Naive thymus-derived CD8-positive, alpha-beta T cell (primary cell): ENCODE measurements around the gene NCOR2. TPM values are rescaled to one million over a fixed set of nuclear protein-coding genes. Genes with fewer than 3 reads are reported as not detected.

ENCODE experiments used
- ATAC-seq, 2 donors: fragments of 150-1000 bp; cut with Tn5 transposase in 1 of 2; sonication (Bioruptor Pico), chemical (Tn5 transposase) in 1 of 2; 1 replicate in 1 of 2; 2 replicates in 1 of 2; pipeline ENCODE4 v1.10.0; 2021; ENCODE audit warnings: mild to moderate bottlenecking in 2 of 2, moderate library complexity in 2 of 2
- POLR2A ChIA-PET: fragments of 350-600 bp; sonication (Branson Sonifier 250); formaldehyde crosslinking; loops from one replicate; lab custom pipeline; 2021; ENCODE audit warnings: antibody characterized with exemption; lab: Charles Lee
- DNase-seq, 10 donors: peaks; one replicate each; pipeline versions ENCODE4 v3.0.0 to v3.0.0-alpha.2; 2020 to 2022
- H3K27ac Mint-ChIP-seq, 10 donors: one replicate each; pipeline ENCODE4 v1.8.0; 2020 to 2022; ENCODE audit warnings: mild to moderate bottlenecking in 10 of 10, mixed read lengths in 10 of 10, moderate library complexity in 4 of 10, inconsistent platforms in 1 of 10
- H3K27me3 Mint-ChIP-seq, 5 donors: one replicate each; pipeline ENCODE4 v1.8.0; 2021 to 2022; ENCODE audit warnings: mixed read lengths in 5 of 5
- H3K36me3 Mint-ChIP-seq, 3 donors: one replicate each; pipeline ENCODE4 v1.8.0; 2020 to 2022; ENCODE audit warnings: mixed read lengths in 3 of 3, mild to moderate bottlenecking in 2 of 3, inconsistent platforms in 1 of 3
- H3K4me1 Mint-ChIP-seq, 4 donors: one replicate each; pipeline ENCODE4 v1.8.0; 2021 to 2022; ENCODE audit warnings: mixed read lengths in 4 of 4
- H3K4me3 Mint-ChIP-seq, 10 donors: one replicate each; pipeline ENCODE4 v1.8.0; 2020 to 2022; ENCODE audit warnings: mild to moderate bottlenecking in 10 of 10, mixed read lengths in 10 of 10, moderate library complexity in 6 of 10, inconsistent platforms in 1 of 10
- H3K9me3 Mint-ChIP-seq, 9 donors: one replicate each; pipeline ENCODE4 v1.8.0; 2020 to 2022; ENCODE audit warnings: mixed read lengths in 9 of 9, mild to moderate bottlenecking in 3 of 9, inconsistent platforms in 1 of 9, moderate library complexity in 1 of 9
- polyA plus RNA-seq, 3 donors: library from polyadenylated mRNA; unstranded; fragments of 300-500 nt; fragmentation: Illumina TruSeq; gene quantifications; one replicate each; pipeline ENCODE4 v1.2.3, GENCODE V29; 2021
- total RNA-seq, 8 experiments: library from RNA in 2 of 8; stranded (reverse) in 2 of 8; gene quantifications; one replicate each; pipeline ENCODE4 v1.2.3 and lab custom pipeline; 2021 to 2026

Gene NCOR2
- total and polyA plus RNA-seq, 5 experiments from 2014 or later: 2.3 to 86.7 (median 18.7) TPM

DNA sequence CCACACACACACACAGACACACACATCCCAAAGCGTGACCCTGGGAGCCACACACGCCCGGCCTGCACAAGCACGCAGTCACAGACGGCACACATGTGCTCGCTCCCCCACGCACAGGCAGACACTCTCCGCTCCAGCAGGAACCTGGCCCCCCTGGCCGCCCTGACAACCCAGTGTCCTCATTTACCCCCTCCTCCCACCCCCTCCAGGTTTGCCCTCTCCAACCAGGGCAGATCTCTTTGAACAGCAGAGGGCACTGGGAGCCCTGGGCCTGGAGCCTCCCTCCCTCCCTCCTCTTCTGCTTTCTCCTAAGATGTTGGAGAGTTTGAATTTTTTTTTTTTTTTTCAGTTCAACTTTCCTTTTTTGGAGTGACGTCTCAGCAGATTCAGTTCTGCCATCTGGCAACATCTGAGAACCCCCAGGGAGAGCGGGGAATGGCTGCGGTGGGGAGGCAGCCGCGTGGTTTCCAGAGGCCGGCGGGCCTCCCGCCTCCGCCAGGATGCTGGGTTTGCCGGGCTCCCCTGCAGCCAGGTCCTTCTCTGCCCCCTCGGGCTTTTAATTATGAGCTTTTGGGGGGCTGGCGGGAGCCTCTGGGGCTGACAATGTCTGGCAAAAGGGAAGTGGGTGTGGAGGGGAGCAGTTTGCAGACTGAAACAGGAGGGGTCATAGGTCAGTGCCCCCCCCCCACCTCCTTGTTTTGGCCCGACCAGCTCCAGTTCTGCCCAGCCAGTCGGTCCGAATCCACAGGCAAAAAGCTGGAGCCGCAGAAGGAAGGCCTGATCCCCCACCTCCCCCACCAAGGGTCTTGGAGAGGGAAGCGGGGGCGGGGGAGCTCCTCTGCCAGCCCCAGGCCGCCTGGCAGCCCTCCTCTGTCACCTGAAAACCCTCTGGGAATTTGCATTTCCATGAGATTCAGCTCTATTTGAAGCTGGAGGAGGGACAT lies 1.3 kb upstream of the NCOR2 start:
- H3K4me1 Mint-ChIP-seq: peaks cover 8 to 41% (median 26%) of the 10 kb centered on the region in 4 donors

DNA sequence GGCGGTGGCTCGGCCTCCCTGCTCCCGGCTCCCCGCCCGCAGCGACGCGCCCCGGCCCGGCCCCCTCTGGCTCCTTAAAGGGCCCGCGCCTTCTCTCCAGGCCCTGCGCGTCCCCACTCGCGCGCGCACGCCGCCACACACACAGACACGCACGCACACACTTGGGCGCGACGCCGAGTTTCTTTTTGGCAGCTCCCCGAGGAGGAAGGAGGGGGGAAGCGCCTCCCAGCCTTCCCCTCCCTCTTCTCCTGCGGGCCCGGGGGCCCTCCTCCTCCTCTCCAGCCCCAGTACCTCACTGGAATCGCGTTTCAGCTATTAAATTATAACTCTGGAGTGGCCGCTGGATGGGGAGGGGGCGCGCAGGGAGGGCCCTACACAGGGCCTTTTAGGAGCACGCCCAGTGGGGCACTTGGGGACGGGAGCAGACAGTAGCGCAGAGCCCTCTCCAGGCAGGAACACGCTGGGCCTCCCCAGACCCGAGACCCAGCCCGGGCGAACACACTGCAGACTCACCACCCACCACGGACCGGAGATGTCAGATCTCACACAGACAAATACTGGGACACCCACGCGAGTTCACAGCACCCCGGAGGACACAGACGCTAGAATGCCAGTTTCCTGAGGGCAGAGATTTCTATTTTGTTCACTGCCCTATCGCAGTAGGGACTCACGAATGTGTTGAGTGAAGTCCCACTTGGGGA lies 411 bp upstream of the NCOR2 start:
- POLR2A ChIA-PET: interaction anchor here (0.6 to 1.2 kb wide), 3 partner anchors 13 to 70 kb away, joined by 3 to 7 read pairs (median 3); no protein-coding TSS in a partner anchor
- H3K4me3 Mint-ChIP-seq: peak overlapping the region; percentile 78 to 93 (median 87)
- peaks cover 5 to 44% (median 34%) of the 10 kb centered on the region in 4 donors for H3K4me1 Mint-ChIP-seq
- DNase-seq: peak; percentile 68 to 90 (median 72)
- peak overlapping the region; percentile 13 to 88 (median 80) for H3K27ac Mint-ChIP-seq
- ATAC-seq: peak; percentile 65 to 69
- H3K9me3 Mint-ChIP-seq: no peaks in the 10 kb centered on the region
- no peaks in the 10 kb centered on the region for H3K36me3 Mint-ChIP-seq
- H3K27me3 Mint-ChIP-seq: no peaks in the 10 kb centered on the region

More for the DNA sequence above, 1.3 kb upstream of the NCOR2 start:
- H3K27ac Mint-ChIP-seq: peak overlapping the region in 4 of 10 donors; percentile 60 to 87 (median 74)
- peak overlapping the region; percentile 78 to 93 (median 87) for H3K4me3 Mint-ChIP-seq
- ATAC-seq (no peak), DNase-seq (peak in 3 of 10 donors; percentile 17 to 40 (median 21))
- no peaks in the 10 kb centered on the region for H3K36me3 Mint-ChIP-seq
- POLR2A ChIA-PET: interaction anchor here (1.2 kb wide), 2 partner anchors 35 to 40 kb away, joined by 3 to 7 read pairs; no protein-coding TSS in a partner anchor
- no peaks in the 10 kb centered on the region for H3K9me3 Mint-ChIP-seq
- H3K27me3 Mint-ChIP-seq: no peaks in the 10 kb centered on the region

DNA sequence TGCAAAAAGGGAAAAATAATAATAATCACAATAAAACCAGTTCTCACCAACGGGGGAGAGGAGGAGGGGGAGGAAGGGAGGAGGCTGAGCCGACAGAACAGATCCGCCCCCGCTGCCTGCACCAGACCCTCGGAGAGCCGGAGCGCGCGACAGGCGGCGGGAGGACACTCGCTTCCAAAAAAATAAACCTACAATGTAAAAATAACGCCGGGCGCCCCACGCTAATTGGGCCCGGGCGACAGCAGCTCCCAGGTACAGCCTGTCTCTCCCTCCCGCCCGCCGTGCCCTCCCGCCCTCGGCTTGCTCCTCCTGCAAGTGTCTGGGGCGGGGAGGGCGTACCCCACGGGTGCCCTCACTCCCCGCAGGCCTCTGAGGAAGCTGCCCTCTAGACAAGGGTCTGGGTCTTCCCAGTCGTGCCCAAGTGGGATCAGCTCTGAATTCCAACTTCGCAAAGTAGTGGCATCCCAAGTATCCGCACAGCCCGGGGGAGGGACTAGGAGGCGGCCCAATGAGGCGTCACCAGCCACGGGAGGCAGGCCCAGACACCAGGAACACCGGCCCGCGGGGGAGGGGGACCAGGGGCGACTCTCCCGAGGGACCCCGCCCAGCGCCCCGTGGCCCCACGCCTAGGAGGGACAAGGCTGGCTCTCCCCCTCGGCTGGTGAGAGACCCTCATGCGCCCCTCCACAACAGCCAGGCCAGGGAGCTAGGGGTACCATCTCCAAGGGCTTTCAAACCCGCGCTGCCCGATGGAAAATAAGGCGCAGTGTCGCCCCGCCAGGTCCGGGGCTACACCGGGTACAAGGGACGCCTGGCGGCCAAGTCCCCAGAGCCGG lies 1.0 kb downstream of the NCOR2 start:
- POLR2A ChIA-PET: interaction anchor here (1.0 to 1.7 kb wide), 4 partner anchors 12 to 110 kb away, joined by 3 to 9 read pairs (median 4); no protein-coding TSS in a partner anchor
- H3K9me3 Mint-ChIP-seq: no peaks in the 10 kb centered on the region
- ATAC-seq: peak; percentile 54 to 56
- H3K36me3 Mint-ChIP-seq: no peaks in the 10 kb centered on the region
- H3K27ac Mint-ChIP-seq: peak overlapping the region; percentile 63 to 95 (median 92)
- no peaks in the 10 kb centered on the region for H3K27me3 Mint-ChIP-seq
- peaks cover 10 to 52% (median 42%) of the 10 kb centered on the region in 4 donors for H3K4me1 Mint-ChIP-seq
- peak; percentile 33 to 78 (median 56) for DNase-seq
- peak overlapping the region; percentile 86 to 97 (median 92) for H3K4me3 Mint-ChIP-seq

DNA sequence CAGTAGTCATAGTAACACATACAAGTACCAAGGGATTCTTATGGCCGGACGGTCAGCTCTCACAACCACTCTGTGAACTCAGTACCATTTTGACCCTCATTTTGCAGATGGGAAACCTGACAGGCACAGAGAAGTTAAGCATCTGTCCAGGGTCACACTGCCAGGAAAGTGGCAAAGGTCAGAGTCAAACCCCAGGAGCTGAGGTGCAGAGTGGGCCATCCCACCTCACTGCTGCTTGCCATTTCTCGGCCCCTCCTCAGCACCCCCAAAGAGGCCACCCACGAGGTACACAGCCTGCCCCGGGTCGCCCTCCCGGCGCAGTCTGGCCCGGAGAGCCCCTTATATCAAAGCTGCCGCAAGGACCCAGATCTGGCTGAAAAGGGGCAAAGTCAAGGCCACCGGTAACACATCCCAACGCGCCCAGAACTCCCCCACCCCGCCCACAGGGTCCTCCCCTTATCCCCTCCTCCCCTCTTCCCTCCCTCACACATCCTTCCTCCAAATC lies 1.7 kb downstream of the NCOR2 start:
- Mint-ChIP-seq H3K27ac (peak overlapping the region in 9 of 10 donors; percentile 41 to 95 (median 66)), H3K4me1 (peaks cover 13 to 59% (median 48%) of the 10 kb centered on the region in 4 donors), H3K36me3 (no peaks in the 10 kb centered on the region), H3K9me3 (no peaks in the 10 kb centered on the region), H3K4me3 (peak overlapping the region; percentile 86 to 97 (median 92)), H3K27me3 (no peaks in the 10 kb centered on the region)
- DNase-seq (no peak), ATAC-seq (no peak)
- POLR2A ChIA-PET: interaction anchor here (1.0 to 1.7 kb wide), 4 partner anchors 11 to 110 kb away, joined by 3 to 9 read pairs (median 4); no protein-coding TSS in a partner anchor

DNA sequence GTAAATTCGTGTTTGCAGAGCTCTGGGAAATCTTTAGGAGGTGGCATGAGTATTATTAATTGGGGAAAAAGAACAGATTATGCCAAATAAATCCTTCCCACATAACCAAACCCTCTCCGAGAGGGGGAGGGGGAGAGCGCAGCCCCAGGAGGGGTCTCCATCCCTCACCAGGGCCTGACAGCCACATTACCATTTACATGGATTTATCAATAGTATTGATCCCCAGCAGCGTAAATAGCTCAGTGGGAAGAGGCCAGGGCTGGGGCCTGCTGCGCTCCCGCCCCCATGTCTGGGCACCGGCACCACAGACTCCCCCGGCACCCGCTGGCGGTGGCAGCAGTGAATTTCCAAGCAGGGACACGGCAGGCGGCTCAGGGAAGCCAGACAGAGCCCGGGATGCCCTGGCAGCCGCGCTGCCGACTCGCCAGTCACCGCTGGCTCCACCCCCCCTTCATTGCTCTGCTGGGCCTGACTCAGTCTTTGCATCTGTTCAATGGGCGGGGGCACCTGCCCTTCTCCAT lies 2.4 kb downstream of the NCOR2 start:
- no peaks in the 10 kb centered on the region for H3K36me3 Mint-ChIP-seq
- POLR2A ChIA-PET: interaction anchor here (1.4 kb wide), 1 partner anchor 110 kb away, joined by 3 read pairs; no protein-coding TSS in a partner anchor

DNA sequence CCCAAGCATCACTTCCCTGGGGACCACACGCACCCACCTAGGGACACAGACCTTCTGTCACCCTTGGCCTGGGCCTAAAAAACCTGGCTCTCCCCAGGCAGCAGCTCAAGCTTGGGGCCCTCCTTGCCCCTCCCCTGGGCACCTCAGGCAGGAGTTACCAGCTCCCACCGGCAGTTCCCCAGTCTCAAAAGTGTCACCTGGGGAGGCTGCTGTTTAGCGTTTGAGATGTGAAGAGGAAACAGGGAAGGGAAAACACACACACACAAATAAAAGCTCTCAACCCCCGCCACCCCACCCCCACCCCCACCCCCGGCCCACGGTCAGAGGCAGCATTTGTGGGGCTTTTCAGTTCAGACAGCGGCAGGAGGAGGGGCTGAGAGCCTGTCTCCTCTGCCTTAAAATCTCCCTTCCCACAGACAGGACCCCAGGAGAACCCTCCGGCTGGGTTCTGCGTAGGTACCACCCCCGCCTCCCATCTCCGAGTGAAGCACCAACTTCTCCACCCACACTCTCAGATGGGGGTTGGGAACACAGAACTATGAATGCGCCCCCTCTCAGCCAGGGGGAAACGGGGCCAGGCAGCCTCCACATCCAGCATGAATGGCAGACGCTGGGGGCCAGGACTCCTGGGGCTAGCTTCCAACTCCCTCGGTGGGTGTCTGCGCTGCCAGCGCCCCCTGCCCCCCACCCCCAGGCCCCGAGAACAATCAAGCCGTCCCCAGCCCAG lies 3.0 kb downstream of the NCOR2 start:
- Mint-ChIP-seq H3K36me3 (peaks cover 0 to 1% (median 0%) of the 10 kb centered on the region in 3 donors), H3K4me1 (peaks cover 14 to 66% (median 50%) of the 10 kb centered on the region in 4 donors), H3K4me3 (peak overlapping the region in 8 of 10 donors; percentile 30 to 96 (median 49)), H3K27me3 (no peaks in the 10 kb centered on the region), H3K9me3 (no peaks in the 10 kb centered on the region), H3K27ac (peak overlapping the region in 4 of 10 donors; percentile 10 to 41 (median 23))
- ATAC-seq (no peak), DNase-seq (no peak)
- POLR2A ChIA-PET: interaction anchor here (1.4 to 2.1 kb wide), 2 partner anchors 10 to 110 kb away, joined by 3 to 5 read pairs; no protein-coding TSS in a partner anchor

More for the DNA sequence above, 2.4 kb downstream of the NCOR2 start:
- no peak for ATAC-seq
- Mint-ChIP-seq H3K4me3 (peak overlapping the region; percentile 50 to 97 (median 92)), H3K27me3 (no peaks in the 10 kb centered on the region), H3K4me1 (peaks cover 13 to 62% (median 49%) of the 10 kb centered on the region in 4 donors), H3K9me3 (no peaks in the 10 kb centered on the region), H3K27ac (no peak overlapping the region)
- no peak for DNase-seq

DNA sequence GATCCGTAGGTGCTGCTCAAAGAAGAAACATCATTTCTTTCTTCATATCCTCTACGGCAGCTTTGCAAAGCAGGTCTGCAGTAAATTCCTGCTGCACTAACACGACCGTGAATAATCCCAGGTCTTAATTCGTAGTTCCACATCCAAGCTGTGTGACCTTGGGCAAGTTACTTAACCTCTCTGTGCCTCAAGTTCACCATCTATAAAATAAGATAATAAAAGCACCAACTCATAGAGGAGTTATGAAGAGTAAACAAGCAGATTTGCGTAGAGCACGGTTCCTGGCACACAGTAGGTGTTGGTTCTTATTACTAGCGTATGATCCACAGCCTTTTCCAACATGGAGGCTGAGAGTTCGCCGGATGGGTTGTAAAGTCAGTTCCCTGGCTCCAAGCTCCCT lies 3.6 kb downstream of the NCOR2 start:
- DNase-seq (no peak), ATAC-seq (no peak)
- Mint-ChIP-seq H3K9me3 (no peaks in the 10 kb centered on the region), H3K36me3 (peaks cover 0 to 3% (median 0%) of the 10 kb centered on the region in 3 donors), H3K4me3 (peak overlapping the region in 6 of 10 donors; percentile 8 to 88 (median 32)), H3K27me3 (no peaks in the 10 kb centered on the region), H3K4me1 (peaks cover 15 to 67% (median 51%) of the 10 kb centered on the region in 4 donors), H3K27ac (peak overlapping the region in 2 of 10 donors; percentile 25 to 36)
- POLR2A ChIA-PET: interaction anchor here (1.4 to 2.1 kb wide), 2 partner anchors 9 to 109 kb away, joined by 3 to 5 read pairs; no protein-coding TSS in a partner anchor

DNA sequence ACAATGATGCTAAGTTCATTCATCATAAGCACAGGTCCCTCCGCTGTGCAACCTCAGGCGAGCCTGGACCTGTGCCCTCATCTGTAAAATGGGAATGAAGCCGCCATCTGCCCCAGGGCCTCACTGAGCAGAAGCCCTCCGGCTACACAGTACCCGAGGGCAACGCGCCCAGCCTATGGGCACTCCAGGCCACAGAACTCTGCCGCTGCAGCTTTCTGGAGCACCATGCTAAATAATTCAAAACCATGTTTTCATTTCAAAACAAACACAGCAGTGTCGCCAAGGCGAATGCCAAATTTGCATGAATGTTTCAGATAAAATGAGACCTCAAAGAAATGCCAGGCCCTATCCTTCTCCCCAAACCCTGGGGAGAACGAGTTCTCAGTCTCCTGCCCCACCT lies 4.0 kb downstream of the NCOR2 start:
- Mint-ChIP-seq H3K4me1 (peaks cover 14 to 63% (median 50%) of the 10 kb centered on the region in 4 donors), H3K27ac (peak overlapping the region in 3 of 10 donors; percentile 25 to 62 (median 36)), H3K27me3 (no peaks in the 10 kb centered on the region), H3K4me3 (peak overlapping the region in 5 of 10 donors; percentile 18 to 88 (median 33)), H3K9me3 (no peaks in the 10 kb centered on the region), H3K36me3 (peaks cover 0 to 3% (median 0%) of the 10 kb centered on the region in 3 donors)
- POLR2A ChIA-PET: interaction anchor here (1.4 to 2.1 kb wide), 2 partner anchors 9 to 109 kb away, joined by 3 to 5 read pairs; no protein-coding TSS in a partner anchor
- ATAC-seq (no peak), DNase-seq (no peak)

DNA sequence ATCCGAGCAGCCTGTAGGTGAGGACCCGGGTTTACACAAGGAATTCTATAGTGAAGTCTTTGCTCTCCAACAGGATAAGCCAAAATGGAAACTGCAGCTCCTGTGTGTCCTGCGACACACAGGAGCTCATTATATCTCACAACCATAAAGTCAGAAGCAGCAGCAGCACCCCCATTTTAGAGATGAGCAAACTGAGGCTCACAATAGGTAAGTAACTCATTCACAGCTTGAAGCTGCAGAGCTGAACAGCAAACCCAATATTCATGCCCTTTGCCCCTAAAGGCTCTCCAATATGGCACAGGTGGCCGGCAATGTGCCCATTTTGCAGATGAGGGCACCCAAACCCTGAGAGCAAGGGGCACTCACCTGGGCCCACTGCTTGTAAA lies 4.6 kb downstream of the NCOR2 start:
- POLR2A ChIA-PET: interaction anchor here (0.5 to 2.1 kb wide), 2 partner anchors 8 to 745 kb away, joined by 4 to 5 read pairs; no protein-coding TSS in a partner anchor
- H3K4me1 Mint-ChIP-seq: peaks cover 14 to 57% (median 47%) of the 10 kb centered on the region in 4 donors
- ATAC-seq (no peak), DNase-seq (no peak)
- H3K4me3 Mint-ChIP-seq: peak overlapping the region in 1 of 10 donors; percentile 6
- no peak overlapping the region for H3K27ac Mint-ChIP-seq
- no peaks in the 10 kb centered on the region for H3K9me3 Mint-ChIP-seq
- no peaks in the 10 kb centered on the region for H3K27me3 Mint-ChIP-seq
- H3K36me3 Mint-ChIP-seq: peaks cover 0 to 3% (median 0%) of the 10 kb centered on the region in 3 donors
